Measurements from ENCODE around the gene MCEE. TPM values are rescaled to one million over a fixed set of nuclear protein-coding genes. Genes with fewer than 3 reads are reported as not detected.
"Not testable (repeated sequence)": the region's sequence is repeated elsewhere in the genome, so short reads cannot be mapped to it uniquely, and the experiment has no call there.

The MCEE gene
- polyA plus RNA-seq, 1 experiment, result 10.8 TPM

DNA sequence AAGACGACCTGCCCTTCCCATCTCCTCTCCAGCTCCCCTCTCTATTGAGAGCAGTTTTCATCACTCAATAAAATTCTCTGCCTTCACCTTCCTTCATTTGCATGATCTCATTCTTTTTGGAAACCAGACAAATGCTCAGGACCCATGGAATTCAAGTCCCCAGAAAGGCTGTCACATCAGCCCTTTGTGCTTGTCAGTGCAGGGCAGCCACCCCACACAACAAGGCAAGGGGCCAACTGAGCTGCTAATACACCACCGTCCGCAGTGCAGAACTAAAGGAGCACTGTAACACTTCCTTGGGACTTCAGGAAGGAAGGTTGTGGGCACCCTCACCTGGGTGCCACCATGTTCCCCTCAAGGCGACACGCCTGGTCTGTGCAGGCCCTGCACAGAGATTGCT is 26.2 kb downstream of the MCEE start:
- DNase-seq (ENCODE audit: low read depth), result no peak
- ChIA-PET CTCF (no interaction called here), POLR2A (no interaction called here)
- Histone ChIP-seq H3K27me3 (ENCODE audit: control insufficient read depth, insufficient read depth, low read length) (no peaks in the 10 kb centered on the region), H3K36me3 (ENCODE audit: control insufficient read depth, insufficient read depth, low read length) (no peaks in the 10 kb centered on the region), H3K4me3 (ENCODE audit: low read depth, low read length) (no peak overlapping the region)
- no peak for TF ChIP-seq CTCF (IDR thresholded peaks at IDR 0.05; ENCODE audit: insufficient read depth, low read depth, low read length)

DNA sequence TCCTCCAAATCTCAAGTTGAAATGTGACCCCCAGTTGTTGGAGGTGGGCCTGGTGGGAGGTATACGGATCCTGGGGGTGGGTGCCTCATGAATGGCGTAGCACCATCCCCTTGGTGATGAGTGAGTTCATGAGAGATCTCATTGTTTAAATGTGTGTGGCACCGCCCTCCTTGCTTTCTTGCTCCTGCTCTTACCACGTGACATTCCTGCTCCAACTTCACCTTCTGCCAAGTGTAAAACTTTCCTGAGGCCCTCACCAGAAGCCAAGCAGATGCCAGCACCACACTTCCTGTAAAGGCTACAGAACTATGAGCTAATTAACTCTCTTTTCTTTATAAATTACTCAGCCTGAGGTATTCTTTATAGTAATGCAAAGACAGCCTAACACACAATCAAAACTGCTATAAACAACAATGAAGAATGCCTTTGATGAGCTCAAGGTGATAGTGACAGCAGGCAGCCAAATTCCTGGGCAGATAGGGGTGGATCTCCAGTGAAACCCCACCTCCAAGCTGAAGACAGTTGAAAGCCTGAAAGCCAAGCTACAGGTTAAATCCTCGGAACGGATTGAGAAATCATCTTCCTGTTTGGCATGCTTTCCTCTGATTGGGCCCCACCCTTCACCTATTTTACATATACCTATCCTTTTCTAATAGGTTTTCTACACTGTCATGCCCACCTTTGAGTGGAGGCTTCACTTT is 26.9 kb downstream of the MCEE start:
- TF ChIP-seq CTCF (IDR thresholded peaks at IDR 0.05; ENCODE audit: insufficient read depth, low read depth, low read length), result no peak

DNA sequence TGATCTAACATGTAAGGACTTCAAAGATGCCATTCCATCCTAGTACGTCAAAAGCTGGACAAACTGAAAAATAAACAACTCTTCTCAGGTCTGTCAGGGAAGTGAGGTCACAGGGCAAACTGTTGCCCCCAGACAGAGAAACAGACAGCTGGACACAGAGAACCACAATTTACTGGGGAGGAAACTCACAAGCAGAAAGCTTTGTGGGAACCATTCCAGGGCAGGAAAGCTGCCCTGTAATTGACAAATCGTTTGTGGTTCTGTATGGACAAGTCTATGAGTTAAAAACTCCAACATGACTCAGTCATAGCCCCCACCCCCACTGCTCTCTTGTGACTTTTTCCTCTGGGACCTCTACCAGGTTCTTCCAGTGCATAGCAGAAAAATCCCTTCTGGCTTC is 28.4 kb downstream of the MCEE start:
- ChIA-PET POLR2A (interaction anchor here (0.6 kb wide), 2 partner anchors 8 to 36 kb away, joined by 3 read pairs; no protein-coding TSS in a partner anchor), CTCF (interaction anchor here (1.0 to 3.6 kb wide), 8 partner anchors 10 to 139 kb away, joined by 3 to 29 read pairs (median 8); partner anchors contain the start of gene NAGK)
- Histone ChIP-seq H3K27me3 (ENCODE audit: control insufficient read depth, insufficient read depth, low read length) (no peaks in the 10 kb centered on the region), H3K36me3 (ENCODE audit: control insufficient read depth, insufficient read depth, low read length) (no peaks in the 10 kb centered on the region), H3K4me3 (ENCODE audit: low read depth, low read length) (no peak overlapping the region)
- no peak for TF ChIP-seq CTCF (IDR thresholded peaks at IDR 0.05; ENCODE audit: insufficient read depth, low read depth, low read length)
- DNase-seq (ENCODE audit: low read depth), result peak; percentile 39

More for the DNA sequence above, 26.9 kb downstream of the MCEE start:
- Histone ChIP-seq H3K36me3 (ENCODE audit: control insufficient read depth, insufficient read depth, low read length) (no peaks in the 10 kb centered on the region), H3K4me3 (ENCODE audit: low read depth, low read length) (no peak overlapping the region), H3K27me3 (ENCODE audit: control insufficient read depth, insufficient read depth, low read length) (no peaks in the 10 kb centered on the region)
- POLR2A ChIA-PET, result no interaction called here
- CTCF ChIA-PET, result interaction anchor here (3.6 kb wide), 1 partner anchor 9 kb away, joined by 29 read pairs; no protein-coding TSS in a partner anchor
- no peak for DNase-seq (ENCODE audit: low read depth)

DNA sequence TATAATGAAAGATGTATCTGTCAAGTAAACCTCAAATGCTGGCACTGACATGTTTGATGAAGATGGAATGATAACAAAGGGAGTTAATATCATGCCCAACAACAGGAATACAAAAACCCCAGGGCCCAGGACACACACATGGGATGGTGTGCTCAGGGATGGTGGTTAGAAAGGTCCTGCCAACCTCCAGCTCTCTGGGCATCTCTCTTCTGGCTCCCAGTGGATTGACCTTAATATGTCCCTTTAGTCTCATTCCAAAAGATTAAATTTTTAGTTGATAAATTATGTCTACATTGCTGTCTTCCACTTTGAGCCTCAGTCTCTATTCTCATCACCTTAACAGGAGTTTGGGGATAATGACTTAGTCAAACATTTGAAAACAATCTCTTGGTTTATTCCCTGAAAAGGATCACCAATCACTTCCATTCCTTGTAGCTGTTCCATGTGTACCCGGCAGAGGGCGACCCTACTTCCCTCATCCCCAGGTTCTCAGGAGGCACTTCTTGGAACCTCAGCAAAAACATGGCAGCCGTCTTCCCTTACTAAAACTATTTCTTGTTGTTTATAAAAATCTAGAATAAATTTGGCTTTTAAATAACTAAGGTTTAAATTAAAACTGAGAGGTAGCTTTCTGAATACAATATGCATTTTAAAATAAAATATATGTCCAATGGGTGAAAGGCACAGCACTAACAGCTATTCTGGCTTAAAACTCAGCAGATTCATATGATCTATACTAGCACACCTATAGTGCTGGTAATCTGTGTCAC is 29.6 kb downstream of the MCEE start:
- DNase-seq (ENCODE audit: low read depth), result peak; percentile 9
- peak; percentile 83 for TF ChIP-seq CTCF (IDR thresholded peaks at IDR 0.05; ENCODE audit: insufficient read depth, low read depth, low read length)
- H3K27me3 ChIP-seq (ENCODE audit: control insufficient read depth, insufficient read depth, low read length), result no peaks in the 10 kb centered on the region
- ChIA-PET POLR2A (no interaction called here), CTCF (interaction anchor here (0.7 to 3.6 kb wide), 24 partner anchors 9 to 138 kb away, joined by 3 to 29 read pairs (median 4); partner anchors contain the start of genes MPHOSPH10 and NAGK)
- H3K4me3 ChIP-seq (ENCODE audit: low read depth, low read length), result no peak overlapping the region
- no peaks in the 10 kb centered on the region for H3K36me3 ChIP-seq (ENCODE audit: control insufficient read depth, insufficient read depth, low read length)

DNA sequence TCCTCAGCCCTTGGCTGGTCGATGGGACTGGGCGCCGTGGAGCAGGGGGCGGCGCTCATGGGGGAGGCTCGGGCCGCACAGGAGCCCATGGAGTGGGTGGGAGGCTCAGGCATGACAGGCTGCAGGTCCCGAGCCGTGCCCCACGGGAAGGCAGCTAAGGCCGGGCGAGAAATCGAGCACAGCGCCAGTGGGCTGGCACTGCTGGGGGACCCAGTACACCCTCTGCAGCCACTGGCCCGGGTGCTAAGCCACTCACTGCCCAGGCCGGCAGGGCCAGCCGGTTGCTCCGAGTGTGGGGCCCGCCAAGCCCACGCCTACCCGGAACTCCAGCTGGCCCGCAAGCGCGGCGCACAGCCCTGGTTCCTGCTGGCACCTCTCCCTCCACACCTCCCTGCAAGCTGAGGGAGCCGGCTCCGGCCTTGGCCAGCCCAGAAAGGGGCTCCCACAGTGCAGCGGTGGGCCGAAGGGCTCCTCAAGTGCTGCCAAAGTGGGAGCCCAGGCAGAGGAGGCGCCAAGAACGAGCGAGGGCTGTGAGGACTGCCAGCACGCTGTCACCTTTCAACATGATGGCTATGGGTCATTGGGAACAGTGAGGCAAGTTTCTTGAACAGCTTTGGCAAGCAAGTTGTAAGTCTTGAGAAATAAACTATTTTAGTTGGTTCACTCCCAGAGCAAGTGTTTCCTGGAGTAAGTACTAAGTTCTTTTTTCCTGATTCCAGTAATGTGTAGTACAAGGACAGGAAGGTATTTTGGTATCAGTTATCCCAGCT is 37.4 kb downstream of the MCEE start:
- POLR2A ChIA-PET; H3K4me3 ChIP-seq (ENCODE audit: low read depth, low read length); H3K36me3 ChIP-seq (ENCODE audit: control insufficient read depth, insufficient read depth, low read length); DNase-seq (ENCODE audit: low read depth); H3K27me3 ChIP-seq (ENCODE audit: control insufficient read depth, insufficient read depth, low read length): not testable (repeated sequence)
- CTCF ChIA-PET, result interaction anchor here (2.6 kb wide), 1 partner anchor 8 kb away, joined by 12 read pairs; no protein-coding TSS in a partner anchor

- CTCF ChIA-PET, result interaction anchor here (2.6 kb wide), 1 partner anchor 9 kb away, joined by 12 read pairs; no protein-coding TSS in a partner anchor
- DNase-seq (ENCODE audit: low read depth); POLR2A ChIA-PET; H3K27me3 ChIP-seq (ENCODE audit: control insufficient read depth, insufficient read depth, low read length); H3K4me3 ChIP-seq (ENCODE audit: low read depth, low read length); H3K36me3 ChIP-seq (ENCODE audit: control insufficient read depth, insufficient read depth, low read length): not testable (repeated sequence)
Observed at GRCh38 chr2:71091808-71092207, 38.2 kb downstream of the MCEE start.

- not testable (repeated sequence) for DNase-seq (ENCODE audit: low read depth)
Observed at GRCh38 chr2:71089475-71089874, 40.6 kb downstream of the MCEE start.

DNA sequence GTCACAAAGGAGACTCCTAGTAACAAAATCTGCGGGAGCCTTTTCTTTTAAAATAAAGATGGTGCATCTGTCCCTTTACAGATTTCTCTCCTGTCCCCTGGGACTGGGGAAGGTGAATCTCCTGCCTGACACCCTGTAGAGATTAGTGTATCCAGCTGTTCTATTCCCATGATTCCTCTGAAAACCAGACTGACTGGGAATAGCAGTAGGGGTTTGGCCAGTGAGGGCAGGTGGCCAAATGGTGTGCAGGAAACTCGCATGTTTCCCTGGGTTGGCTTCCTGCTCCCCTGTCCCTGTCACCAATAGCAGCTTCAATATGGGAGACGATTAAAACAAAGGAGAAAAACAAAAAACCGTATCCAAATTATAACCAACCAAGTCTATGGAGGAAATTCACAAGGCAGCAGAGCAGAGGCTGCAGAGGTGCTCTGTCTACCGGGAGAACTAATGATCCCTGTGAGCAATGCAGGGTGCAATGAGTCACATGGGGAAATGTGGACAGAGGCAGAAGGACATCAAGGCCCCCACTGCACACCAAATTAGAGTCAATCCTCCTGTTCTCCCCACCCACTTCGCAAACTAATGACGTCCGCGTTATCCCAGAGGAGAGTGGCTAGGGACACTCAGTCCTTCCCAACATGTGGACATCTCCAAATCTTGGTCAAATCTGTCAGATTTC is 44.6 kb downstream of the MCEE start:
- H3K4me3 ChIP-seq (ENCODE audit: low read depth, low read length); POLR2A ChIA-PET; DNase-seq (ENCODE audit: low read depth); H3K36me3 ChIP-seq (ENCODE audit: control insufficient read depth, insufficient read depth, low read length); H3K27me3 ChIP-seq (ENCODE audit: control insufficient read depth, insufficient read depth, low read length): not testable (repeated sequence)
- CTCF ChIA-PET, result interaction anchor here (1.4 kb wide), 1 partner anchor 16 kb away, joined by 4 read pairs; no protein-coding TSS in a partner anchor

More at GRCh38 chr2:71089475-71089874, 40.6 kb downstream of the MCEE start:
- H3K27me3 ChIP-seq (ENCODE audit: control insufficient read depth, insufficient read depth, low read length); H3K36me3 ChIP-seq (ENCODE audit: control insufficient read depth, insufficient read depth, low read length); H3K4me3 ChIP-seq (ENCODE audit: low read depth, low read length); POLR2A ChIA-PET; CTCF ChIA-PET: not testable (repeated sequence)

Data from BJ (cell line).